ENCODE data around the gene CAMK2A.
A peak's percentile ranks its signal among the peaks of the same experiment; 100 is the strongest.

The CAMK2A gene

DNA sequence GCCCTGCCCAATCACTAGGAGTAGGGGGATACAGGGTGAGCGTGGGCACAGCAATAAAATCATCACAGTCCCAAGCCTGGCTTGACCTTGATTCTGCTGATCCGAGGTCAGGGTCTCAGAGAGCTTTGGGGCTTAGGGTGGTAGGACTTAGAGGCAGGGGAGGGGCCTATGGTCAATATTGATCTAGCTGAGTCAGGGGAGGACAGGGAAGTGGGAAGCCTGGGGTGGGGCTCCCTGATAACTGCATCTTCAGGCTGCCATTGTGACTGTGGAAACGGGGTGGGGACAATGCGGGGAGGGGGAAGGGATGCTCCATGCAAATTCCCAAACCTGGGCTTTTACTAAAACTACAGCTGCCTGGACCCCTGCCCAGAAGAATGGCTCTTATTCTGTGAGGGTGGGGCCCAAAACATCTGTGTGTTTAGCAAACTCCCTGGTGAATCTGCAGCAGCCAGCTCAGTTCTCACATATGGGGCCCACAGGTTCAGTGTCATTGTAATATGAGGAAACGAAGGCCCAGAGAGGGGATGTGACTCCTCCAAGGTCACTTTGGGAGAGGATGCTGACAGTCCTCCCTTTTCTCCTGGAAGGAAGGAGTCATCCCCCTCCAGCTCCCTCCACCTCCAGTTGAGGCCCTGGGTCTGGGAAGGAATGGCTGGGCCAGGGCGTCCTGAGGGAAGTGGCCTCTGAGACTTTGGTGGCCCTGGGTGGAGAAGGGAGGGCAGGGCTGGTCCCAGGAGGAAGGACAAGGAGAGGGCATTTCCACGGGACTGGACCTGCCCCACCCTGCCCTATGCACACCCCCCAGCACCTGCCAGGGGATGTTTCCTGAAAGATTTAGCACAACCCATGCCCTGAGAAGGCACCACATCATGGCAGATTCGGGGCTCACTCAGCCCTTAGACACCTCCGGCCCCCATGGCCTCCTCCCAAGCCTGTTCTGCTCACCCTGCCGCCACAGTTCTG, 73.3 kb downstream of the CAMK2A start:
- Mint-ChIP-seq H3K4me1 (peaks cover 6% of the 10 kb centered on the region), H3K9me3 (no peaks in the 10 kb centered on the region), H3K27ac (peak overlapping the region in 1 of 2 donors; percentile 20), H3K4me3 (no peak overlapping the region), H3K27me3 (peaks cover 27% of the 10 kb centered on the region)
- ATAC-seq, result no peak
- no peak for DNase-seq

DNA sequence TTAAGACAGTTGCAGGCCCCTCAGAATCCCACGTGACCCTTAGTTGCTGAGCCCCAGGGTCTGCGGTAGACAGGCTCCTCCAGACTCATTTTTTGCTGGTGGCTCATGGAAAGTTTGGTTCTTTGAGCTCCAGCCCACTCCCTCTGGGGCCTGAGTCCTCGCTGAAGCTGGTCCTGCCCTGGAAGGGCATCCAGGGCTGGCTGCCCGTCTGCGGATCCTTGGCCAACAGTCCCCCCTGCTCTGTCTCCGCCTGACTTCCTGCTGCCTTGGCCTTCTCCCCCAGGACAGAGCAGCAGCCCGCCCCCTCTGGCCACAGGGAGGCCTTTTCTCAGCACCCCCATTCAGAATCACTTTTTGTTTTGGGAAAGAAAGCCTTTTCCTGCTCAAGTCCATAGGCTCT, 75.3 kb downstream of the CAMK2A start:
- no peak for DNase-seq
- Mint-ChIP-seq H3K27ac (no peak overlapping the region), H3K9me3 (no peaks in the 10 kb centered on the region), H3K4me3 (no peak overlapping the region), H3K27me3 (peaks cover 30% of the 10 kb centered on the region), H3K4me1 (peaks cover 16% of the 10 kb centered on the region)
- no peak for ATAC-seq

DNA sequence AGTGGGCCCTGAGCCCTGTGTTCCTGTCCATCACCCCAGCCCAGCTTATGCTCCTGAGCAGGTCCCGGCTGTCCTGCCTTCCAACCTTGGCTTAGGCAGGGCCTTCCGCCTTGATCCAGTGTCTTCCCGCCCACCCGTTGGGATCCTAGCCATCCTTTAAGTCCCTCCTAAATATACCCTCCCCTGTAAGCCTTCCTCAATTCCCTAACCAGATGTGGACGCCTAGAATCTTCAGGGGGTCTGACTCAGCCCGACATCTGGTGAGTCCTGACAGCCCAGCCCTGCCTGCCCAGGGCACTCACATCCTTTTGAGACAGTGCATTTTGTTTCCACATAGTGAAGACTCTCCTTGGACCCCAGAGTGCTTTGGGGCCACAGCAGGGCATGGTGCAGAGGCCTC, 76.0 kb downstream of the CAMK2A start:
- ATAC-seq, result no peak
- DNase-seq, result no peak
- no peak overlapping the region for H3K4me3 Mint-ChIP-seq
- H3K9me3 Mint-ChIP-seq, result no peaks in the 10 kb centered on the region
- H3K27me3 Mint-ChIP-seq, result peaks cover 38% of the 10 kb centered on the region
- H3K4me1 Mint-ChIP-seq, result peaks cover 24% of the 10 kb centered on the region
- no peak overlapping the region for H3K27ac Mint-ChIP-seq

DNA sequence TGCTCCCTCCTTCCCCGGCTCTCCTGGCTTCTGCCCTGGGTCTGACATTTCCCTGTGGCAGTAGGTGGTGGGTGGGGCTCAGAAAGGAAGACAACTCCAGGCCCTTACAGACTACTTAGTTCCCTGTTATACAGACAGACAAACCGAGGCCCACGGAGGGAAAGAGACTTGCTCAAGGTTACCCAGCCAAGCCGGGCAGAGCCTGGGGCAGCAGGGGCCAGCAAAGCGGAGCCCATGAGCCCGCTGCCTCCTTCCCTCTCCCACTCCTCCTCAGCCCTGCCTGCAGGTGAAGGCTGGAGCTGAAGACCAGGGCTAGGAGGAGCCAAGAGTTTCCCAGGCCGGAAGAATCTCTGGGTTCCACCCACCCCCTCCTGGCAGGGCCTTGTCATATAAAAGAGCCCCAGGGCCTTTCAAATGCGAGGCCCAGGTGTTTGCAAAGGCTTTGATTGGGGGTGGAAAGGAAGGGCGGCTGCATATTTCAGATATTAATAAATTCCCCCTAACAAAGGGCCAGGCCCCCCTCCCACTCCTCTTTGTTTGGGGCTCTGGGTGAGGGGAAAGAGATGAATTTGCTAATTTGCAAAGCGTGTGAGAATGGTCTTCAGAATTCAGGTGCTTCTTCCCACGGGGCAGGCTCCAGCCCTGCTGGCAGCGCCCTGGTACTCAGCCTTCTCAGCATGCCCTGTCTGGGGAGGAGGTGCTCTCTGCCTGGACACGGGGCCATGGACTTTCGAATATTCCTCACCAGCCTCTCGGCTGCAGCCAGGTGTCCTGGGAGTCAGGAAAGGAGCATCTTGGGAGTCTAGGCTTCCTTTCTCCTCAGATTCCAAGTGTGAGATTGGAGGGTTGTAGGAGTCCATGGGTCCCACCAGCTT, 78.2 kb downstream of the CAMK2A start:
- peak overlapping the region in 1 of 2 donors; percentile 71 for H3K27ac Mint-ChIP-seq
- no peaks in the 10 kb centered on the region for H3K9me3 Mint-ChIP-seq
- no peak for DNase-seq
- peaks cover 31% of the 10 kb centered on the region for H3K4me1 Mint-ChIP-seq
- H3K27me3 Mint-ChIP-seq, result peaks cover 42% of the 10 kb centered on the region
- no peak overlapping the region for H3K4me3 Mint-ChIP-seq
- no peak for ATAC-seq

DNA sequence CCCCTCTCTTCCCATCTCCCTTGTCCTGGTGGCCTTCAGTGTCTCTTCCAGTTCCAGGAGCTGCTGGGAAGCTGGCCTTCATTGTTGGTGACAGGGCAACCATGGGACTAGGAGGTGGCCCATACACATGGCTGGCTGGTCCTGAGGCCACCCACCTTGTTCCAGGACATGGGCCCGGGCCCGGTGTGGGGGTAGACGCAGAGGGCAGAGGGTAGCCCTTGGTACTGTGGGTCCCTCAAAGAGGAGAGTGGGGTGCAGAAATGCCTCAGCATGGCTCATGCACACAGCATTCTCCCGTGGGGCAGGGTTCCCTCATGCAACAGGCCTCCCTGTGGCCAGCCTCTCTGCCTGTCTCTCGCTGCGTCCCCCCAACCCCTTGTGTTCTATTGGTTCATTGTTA, 78.9 kb downstream of the CAMK2A start:
- DNase-seq (no peak), ATAC-seq (no peak)
- no peaks in the 10 kb centered on the region for H3K9me3 Mint-ChIP-seq
- H3K4me1 Mint-ChIP-seq, result peaks cover 39% of the 10 kb centered on the region
- no peak overlapping the region for H3K4me3 Mint-ChIP-seq
- H3K27me3 Mint-ChIP-seq, result peaks cover 38% of the 10 kb centered on the region
- peak overlapping the region in 1 of 2 donors; percentile 71 for H3K27ac Mint-ChIP-seq

DNA sequence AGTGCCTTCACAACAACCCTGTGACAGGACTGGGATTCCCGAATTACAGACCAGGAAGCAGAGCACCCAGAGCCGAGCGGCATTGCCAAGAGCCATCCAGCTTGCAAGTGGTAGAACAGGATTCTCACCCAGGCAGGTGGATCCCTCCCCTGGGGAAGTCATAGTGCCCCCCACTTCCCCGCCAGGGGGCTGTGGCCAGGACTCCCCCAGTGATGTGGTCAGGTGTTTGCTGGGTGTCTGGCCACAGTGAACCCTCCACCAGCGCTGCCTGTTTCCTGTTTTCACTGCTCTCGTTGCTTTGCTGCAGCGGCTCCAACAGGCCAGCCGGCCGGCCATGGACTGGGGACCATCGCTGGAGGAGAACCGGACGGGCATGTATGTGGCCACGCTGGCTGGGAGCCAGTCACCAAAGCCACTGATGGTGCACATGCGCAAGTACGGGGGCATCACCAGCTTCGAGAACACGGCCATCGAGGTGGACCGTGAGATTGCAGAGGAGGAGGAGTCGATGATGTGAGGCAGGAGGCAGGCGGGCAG, 80.4 kb downstream of the CAMK2A start:
- Mint-ChIP-seq H3K4me1 (peaks cover 40% of the 10 kb centered on the region), H3K27ac (no peak overlapping the region), H3K9me3 (no peaks in the 10 kb centered on the region), H3K27me3 (peaks cover 41% of the 10 kb centered on the region), H3K4me3 (peak overlapping the region; percentile 53 to 55)
- ATAC-seq (peak; percentile 57), DNase-seq (peak; percentile 33 to 39)

DNA sequence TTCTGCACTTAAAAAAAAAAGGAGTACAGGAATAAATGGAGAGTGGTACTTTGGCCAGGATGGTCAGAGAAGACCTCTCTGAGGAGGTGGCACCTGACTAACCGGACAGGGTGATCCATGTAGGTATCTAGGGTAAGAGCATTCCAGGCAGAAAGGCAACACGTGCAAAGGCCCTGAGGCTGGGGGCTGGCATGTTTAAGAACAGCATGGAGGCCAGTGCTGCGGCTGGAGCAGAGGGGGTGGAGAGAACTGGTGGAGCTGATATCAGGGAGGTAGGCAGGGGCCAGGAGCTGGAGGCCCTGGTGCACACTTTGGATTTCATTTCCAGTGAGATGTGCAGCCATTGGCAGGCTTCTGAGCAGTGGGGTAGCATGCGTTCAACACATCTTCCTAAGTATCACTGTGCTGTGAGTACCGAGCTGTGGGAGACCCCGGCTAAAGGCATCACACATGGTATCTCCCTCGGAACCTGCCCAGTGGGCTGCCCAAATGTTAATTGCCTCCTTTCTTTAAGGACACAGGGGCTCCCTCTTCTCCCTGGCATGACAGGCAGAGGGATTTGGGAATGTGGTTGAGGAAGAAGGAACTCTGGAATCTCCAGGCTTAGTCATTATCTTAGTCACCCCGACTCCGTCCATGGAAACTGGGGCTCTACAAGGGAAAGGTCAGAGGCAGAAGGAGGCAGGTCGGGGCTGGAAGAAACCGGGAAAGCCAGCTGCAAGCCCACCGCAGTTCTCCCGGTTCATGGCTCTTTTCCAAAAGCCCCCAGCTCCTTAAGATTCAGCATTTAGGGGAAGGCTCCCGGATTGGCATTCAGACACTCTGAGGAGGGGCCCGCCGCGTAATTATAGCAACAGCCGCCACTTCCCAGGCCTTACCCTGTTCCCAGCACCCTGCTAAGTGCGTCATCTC, 81.1 kb downstream of the CAMK2A start:
- H3K4me1 Mint-ChIP-seq, result peaks cover 40% of the 10 kb centered on the region
- H3K9me3 Mint-ChIP-seq, result no peaks in the 10 kb centered on the region
- DNase-seq, result no peak
- peaks cover 47% of the 10 kb centered on the region for H3K27me3 Mint-ChIP-seq
- peak overlapping the region in 1 of 2 donors; percentile 8 for H3K27ac Mint-ChIP-seq
- no peak for ATAC-seq
- H3K4me3 Mint-ChIP-seq, result peak overlapping the region in 1 of 2 donors; percentile 55

DNA sequence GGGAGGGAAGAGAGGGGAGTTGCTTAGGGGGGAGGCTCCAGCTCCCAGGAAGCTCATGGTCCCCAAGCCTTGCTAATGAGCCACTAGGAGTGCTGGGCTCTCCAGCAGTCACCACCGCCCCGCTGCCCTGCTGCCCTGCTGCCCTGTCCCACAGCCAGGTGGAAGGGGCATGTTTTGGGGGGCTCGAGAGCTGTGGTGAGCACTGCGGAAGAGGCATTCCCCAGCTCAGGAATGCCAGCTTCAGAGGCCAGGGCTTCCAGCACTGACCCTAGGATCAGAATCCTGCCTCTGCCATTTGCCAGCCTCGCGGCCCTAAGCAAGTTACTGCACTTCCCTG, 82.8 kb downstream of the CAMK2A start:
- DNase-seq (no peak), ATAC-seq (no peak)
- Mint-ChIP-seq H3K4me1 (peaks cover 40% of the 10 kb centered on the region), H3K9me3 (no peaks in the 10 kb centered on the region), H3K27ac (no peak overlapping the region), H3K4me3 (no peak overlapping the region), H3K27me3 (peaks cover 63% of the 10 kb centered on the region)

DNA sequence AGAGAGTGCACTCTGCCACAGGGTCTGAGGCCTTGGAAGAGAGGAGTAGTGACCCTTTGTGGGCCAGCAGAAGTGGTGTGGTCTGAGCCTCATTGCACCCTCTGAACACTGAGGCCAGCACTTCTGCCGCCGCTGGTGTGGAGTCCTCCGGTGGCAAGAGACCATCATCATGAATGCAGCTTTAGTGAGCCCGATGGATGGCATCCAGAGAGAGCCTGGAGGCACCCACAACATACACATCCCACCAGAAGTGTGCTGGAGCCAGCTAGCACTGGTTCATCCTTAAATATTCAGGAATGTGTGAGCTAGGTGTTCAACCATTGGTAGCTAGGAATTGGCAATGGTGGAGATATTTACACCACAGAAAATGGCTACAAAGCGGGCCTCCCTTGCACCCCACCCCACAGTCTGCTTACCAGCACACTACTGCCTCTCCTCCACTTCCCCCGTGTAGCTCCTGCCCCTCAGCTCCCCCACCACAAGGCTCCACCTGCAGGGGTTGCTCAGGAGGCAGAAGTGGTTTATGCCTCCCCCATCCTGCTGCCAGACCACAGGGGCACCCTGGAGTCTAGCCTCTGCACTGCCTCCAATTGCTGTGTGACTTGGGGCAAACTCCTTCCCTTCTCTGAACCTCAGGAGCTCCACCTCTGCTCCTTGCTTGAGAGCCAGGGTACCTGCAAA, 83.3 kb downstream of the CAMK2A start:
- Mint-ChIP-seq H3K27me3 (peaks cover 63% of the 10 kb centered on the region), H3K27ac (no peak overlapping the region), H3K4me1 (peaks cover 40% of the 10 kb centered on the region), H3K4me3 (no peak overlapping the region), H3K9me3 (no peaks in the 10 kb centered on the region)
- DNase-seq, result no peak
- ATAC-seq, result no peak

DNA sequence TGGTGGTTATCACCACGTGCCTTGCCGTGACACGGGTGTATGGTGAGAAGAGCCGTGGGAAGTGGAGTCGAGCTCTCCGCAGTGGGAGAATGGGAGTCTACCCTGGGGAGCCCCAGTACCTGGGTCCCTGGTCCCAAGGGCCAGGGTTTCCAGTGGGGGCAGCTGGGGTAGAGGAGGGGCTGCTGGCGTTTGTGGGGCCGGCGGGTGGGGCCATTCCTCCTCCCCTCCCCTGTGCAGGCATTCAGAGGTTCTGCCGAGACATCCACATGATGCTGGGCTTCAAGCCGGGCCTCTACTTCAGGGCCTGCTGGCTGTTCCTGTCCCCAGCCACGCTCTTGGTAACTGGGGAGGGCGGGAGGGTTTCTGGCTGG, 85.0 kb downstream of the CAMK2A start:
- no peak overlapping the region for H3K27ac Mint-ChIP-seq
- no peak overlapping the region for H3K4me3 Mint-ChIP-seq
- H3K27me3 Mint-ChIP-seq, result peaks cover 75% of the 10 kb centered on the region
- H3K9me3 Mint-ChIP-seq, result no peaks in the 10 kb centered on the region
- no peak for ATAC-seq
- DNase-seq, result no peak
- H3K4me1 Mint-ChIP-seq, result peaks cover 33% of the 10 kb centered on the region

DNA sequence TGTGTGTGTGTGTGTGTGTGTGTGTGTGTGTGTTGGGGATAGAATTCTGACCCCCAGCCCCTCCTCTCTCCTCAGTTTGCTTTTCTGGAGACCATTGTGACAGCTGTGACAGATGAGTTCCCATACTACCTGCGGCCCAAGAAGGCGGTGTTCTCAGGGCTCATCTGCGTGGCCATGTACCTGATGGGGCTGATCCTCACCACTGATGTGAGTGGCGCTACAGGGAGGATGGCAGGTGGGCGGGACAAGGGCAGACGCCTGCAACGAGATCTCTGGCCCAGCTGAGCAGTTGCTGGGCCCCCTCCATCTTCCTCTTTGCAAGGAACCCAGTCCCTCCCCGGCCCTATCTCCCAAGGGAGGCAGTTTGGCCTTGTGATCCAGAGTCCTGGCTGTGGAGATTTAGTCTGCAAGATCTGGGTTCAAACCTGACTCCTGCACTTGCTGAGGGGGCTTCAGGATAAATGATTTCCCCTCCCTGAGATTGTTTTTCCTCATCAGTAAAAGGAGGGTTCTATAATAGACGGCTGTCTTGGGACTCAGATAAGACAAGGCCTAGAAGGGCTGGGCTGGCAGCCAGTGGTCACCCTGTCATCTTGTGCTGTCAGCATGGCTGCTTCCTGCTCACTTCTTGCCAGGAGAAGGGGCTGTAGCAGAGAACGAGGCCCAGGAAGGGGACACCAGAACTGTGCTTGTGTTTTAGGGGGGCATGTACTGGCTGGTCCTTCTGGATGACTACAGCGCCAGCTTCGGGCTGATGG, 85.6 kb downstream of the CAMK2A start:
- Mint-ChIP-seq H3K4me1 (peaks cover 27% of the 10 kb centered on the region), H3K9me3 (no peaks in the 10 kb centered on the region), H3K27me3 (peaks cover 75% of the 10 kb centered on the region), H3K27ac (no peak overlapping the region), H3K4me3 (no peak overlapping the region)
- no peak for DNase-seq
- ATAC-seq, result no peak

DNA sequence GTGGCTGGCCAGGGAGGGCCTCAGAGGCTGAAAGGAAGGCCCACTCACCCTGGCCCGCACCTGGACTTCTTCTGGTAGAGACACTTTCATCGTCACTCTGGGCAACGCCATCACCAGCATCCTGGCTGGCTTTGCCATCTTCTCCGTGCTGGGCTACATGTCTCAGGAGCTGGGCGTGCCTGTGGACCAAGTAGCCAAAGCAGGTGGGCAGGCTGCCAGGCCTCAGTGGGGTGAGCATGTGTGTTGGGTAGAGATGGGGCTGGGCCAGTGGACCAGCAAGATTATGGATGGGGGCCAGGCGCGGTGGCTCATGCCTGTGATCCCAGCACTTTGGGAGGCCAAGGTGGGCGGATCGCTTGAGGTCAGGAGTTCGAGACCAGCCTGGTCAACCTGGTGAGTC, 87.1 kb downstream of the CAMK2A start:
- peaks cover 66% of the 10 kb centered on the region for H3K27me3 Mint-ChIP-seq
- ATAC-seq (no peak), DNase-seq (no peak)
- H3K27ac Mint-ChIP-seq, result no peak overlapping the region
- H3K4me3 Mint-ChIP-seq, result no peak overlapping the region
- no peaks in the 10 kb centered on the region for H3K9me3 Mint-ChIP-seq
- H3K4me1 Mint-ChIP-seq, result peaks cover 13% of the 10 kb centered on the region

DNA sequence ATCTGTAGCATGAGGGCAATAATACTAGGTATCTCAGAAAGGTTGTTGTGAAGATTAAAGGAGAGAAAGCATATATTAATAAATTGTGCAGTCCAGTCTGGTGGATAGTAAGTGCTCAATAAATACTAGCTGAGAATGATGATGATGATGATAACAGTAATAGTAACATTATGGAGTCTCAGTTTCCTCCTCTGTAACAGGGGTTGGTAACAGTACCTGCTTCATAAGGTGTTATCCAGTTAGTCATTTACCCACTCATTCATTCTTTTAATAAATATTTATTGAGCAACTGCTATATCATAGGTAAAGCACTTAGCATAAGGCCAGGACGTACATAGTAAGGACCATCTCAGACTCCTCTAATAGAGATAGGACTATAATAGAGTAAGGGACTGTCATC, 92.1 kb downstream of the CAMK2A start:
- Mint-ChIP-seq H3K27ac (no peak overlapping the region), H3K9me3 (no peaks in the 10 kb centered on the region), H3K4me3 (no peak overlapping the region), H3K27me3 (peaks cover 45% of the 10 kb centered on the region), H3K4me1 (no peaks in the 10 kb centered on the region)
- ATAC-seq, result no peak
- no peak for DNase-seq

DNA sequence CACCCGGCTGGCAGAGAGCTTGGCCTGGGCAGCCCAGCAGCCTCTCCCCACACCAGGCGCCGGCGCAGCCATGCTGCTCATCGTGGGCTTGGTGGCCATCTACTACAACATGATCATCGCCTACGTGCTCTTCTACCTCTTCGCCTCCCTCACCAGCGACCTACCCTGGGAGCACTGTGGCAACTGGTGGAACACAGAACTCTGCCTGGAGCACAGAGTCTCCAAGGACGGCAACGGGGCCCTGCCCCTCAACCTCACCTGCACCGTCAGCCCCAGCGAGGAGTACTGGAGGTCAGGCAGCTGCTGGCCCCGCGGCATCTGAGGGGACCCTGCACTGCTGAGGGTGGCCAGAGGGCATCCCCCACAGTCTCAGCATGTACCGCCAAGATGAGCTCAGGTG, 92.6 kb downstream of the CAMK2A start:
- no peak overlapping the region for H3K27ac Mint-ChIP-seq
- no peak for ATAC-seq
- no peak overlapping the region for H3K4me3 Mint-ChIP-seq

More for the DNA sequence above, 92.6 kb downstream of the CAMK2A start:
- DNase-seq, result no peak
- Mint-ChIP-seq H3K27me3 (peaks cover 45% of the 10 kb centered on the region), H3K4me1 (no peaks in the 10 kb centered on the region), H3K9me3 (no peaks in the 10 kb centered on the region)
